CD8-positive, alpha-beta memory T cell (primary cell): ENCODE data around the gene LMX1B. TPM values are rescaled to one million over a fixed set of nuclear protein-coding genes. Genes with fewer than 3 reads are reported as not detected.
A peak's percentile ranks its signal among the peaks of the same experiment; 100 is the strongest.

Source experiments
- CTCF ChIA-PET: fragments of 350-600 bp; sonication (Branson Sonifier 250); formaldehyde crosslinking; loops from one replicate; lab custom pipeline; 2021; ENCODE audit warnings: antibody characterized with exemption; lab: Charles Lee
- POLR2A ChIA-PET: fragments of 350-600 bp; sonication (Branson Sonifier 250); formaldehyde crosslinking; loops from one replicate; lab custom pipeline; 2021; ENCODE audit warnings: antibody characterized with exemption; lab: Charles Lee
- DNase-seq, 5 donors: peaks; one replicate each; pipeline versions ENCODE4 v3.0.0 to v3.0.0-alpha.2; 2020 to 2022; ENCODE audit warnings: mixed read lengths in 1 of 5
- H3K27ac ChIP-seq: one replicate; pipeline ENCODE4 v1.7.0; 2013; ENCODE audit warnings: low read depth, mild to moderate bottlenecking, low read length, moderate library complexity
- H3K27me3 ChIP-seq: 2 replicates; pipeline ENCODE4 v1.7.0; 2013; ENCODE audit warnings: low read length, mild to moderate bottlenecking; ENCODE audit not compliant: insufficient read depth, poor library complexity, severe bottlenecking
- H3K36me3 ChIP-seq: 2 replicates; pipeline ENCODE4 v1.7.0; 2013; ENCODE audit warnings: mild to moderate bottlenecking, low read length, moderate library complexity; ENCODE audit not compliant: insufficient read depth
- H3K4me1 ChIP-seq: 2 replicates; pipeline ENCODE4 v1.7.0; 2013; ENCODE audit warnings: mild to moderate bottlenecking, low read length, moderate library complexity; ENCODE audit not compliant: insufficient read depth
- H3K4me3 ChIP-seq: 2 replicates; pipeline ENCODE4 v1.7.0; 2013; ENCODE audit warnings: mild to moderate bottlenecking, low read length
- H3K9me3 ChIP-seq: 2 replicates; pipeline ENCODE4 v1.7.0; 2013; ENCODE audit warnings: mild to moderate bottlenecking, low read length
- H3K27ac Mint-ChIP-seq, 8 donors: one replicate each; pipeline ENCODE4 v1.8.0; 2020 to 2021; ENCODE audit warnings: mixed read lengths in 8 of 8, mild to moderate bottlenecking in 6 of 8, inconsistent platforms in 3 of 8, moderate library complexity in 3 of 8
- H3K27me3 Mint-ChIP-seq, 2 donors: one replicate each; pipeline ENCODE4 v1.8.0; 2020 to 2021; ENCODE audit warnings: mixed read lengths in 2 of 2, mild to moderate bottlenecking in 1 of 2, moderate library complexity in 1 of 2
- H3K36me3 Mint-ChIP-seq, 3 donors: one replicate each; pipeline ENCODE4 v1.8.0; 2020 to 2021; ENCODE audit warnings: mixed read lengths in 3 of 3, inconsistent platforms in 1 of 3, mild to moderate bottlenecking in 1 of 3
- H3K4me1 Mint-ChIP-seq, 3 donors: one replicate each; pipeline ENCODE4 v1.8.0; 2020 to 2021; ENCODE audit warnings: mixed read lengths in 3 of 3, inconsistent platforms in 1 of 3, mild to moderate bottlenecking in 1 of 3
- H3K4me3 Mint-ChIP-seq, 7 donors: one replicate each; pipeline ENCODE4 v1.8.0; 2020 to 2021; ENCODE audit warnings: mixed read lengths in 7 of 7, mild to moderate bottlenecking in 6 of 7, moderate library complexity in 4 of 7, inconsistent platforms in 2 of 7
- H3K9me3 Mint-ChIP-seq, 5 donors: one replicate each; pipeline ENCODE4 v1.8.0; 2020 to 2022; ENCODE audit warnings: mixed read lengths in 5 of 5, mild to moderate bottlenecking in 3 of 5, moderate library complexity in 2 of 5, inconsistent platforms in 1 of 5
- polyA plus RNA-seq: library from polyadenylated mRNA; unstranded; fragments of 300-500 nt; fragmentation: Illumina TruSeq; gene quantifications from one replicate; pipeline ENCODE4 v1.2.3, GENCODE V29; 2021
- total RNA-seq, 2 experiments: library from RNA; stranded (reverse); gene quantifications; one replicate each; pipeline ENCODE4 v1.2.3, GENCODE V29; 2021

LMX1B gene
- total and polyA plus RNA-seq, 3 experiments from 2014 or later, result not detected

DNA sequence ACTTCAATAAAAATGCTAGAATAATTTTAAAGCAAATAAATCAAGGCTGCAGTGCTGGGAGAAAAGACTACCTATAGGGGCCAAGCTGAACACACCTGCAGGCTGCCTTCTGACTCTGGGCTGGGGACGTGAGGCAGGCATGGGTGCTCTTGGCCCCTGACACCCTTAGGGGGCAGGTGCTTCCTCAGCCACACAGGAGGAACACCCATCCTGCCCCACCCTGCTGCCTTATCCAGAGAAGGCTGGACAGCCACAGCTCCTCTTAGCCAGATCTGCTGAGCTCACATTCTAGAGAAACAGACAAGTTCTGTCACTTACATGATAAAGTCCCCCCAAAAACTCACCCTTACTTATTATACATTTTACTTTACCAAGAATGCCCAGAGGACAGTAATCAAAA is 6.6 kb upstream of the LMX1B start:
- DNase-seq, result no peak
- Histone ChIP-seq H3K4me3 (no peak overlapping the region), H3K27ac (no peak overlapping the region), H3K36me3 (no peaks in the 10 kb centered on the region), H3K27me3 (peaks cover 15% of the 10 kb centered on the region), H3K9me3 (no peaks in the 10 kb centered on the region), H3K4me1 (peaks cover 9% of the 10 kb centered on the region)
- ChIA-PET CTCF (no interaction called here), POLR2A (no interaction called here)
- Mint-ChIP-seq H3K4me3 (no peak overlapping the region), H3K9me3 (no peaks in the 10 kb centered on the region), H3K4me1 (peaks cover 7 to 17% (median 12%) of the 10 kb centered on the region in 3 donors), H3K27me3 (peaks cover 50 to 73% of the 10 kb centered on the region in 2 donors), H3K36me3 (no peaks in the 10 kb centered on the region), H3K27ac (no peak overlapping the region)

DNA sequence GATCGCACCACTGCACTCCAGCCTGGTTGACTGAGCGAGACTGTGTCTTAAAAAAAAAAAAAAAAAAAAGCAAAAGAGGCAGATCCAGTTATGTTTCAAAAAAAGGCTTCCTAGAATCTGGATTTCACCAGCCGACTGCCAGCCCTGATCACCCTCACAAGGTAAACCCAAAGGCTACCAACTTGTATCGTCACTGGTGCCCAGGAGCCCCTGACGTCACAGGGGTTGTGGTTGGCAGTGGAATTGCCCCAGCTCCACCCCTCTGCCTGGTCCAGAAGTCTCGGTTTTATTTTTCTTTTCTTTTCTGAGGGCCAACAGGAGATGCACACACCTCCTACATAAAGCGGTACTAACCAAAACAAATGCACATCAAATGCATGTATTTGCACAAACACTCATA is 6.0 kb upstream of the LMX1B start:
- Histone ChIP-seq H3K27ac (no peak overlapping the region), H3K36me3 (no peaks in the 10 kb centered on the region), H3K27me3 (peaks cover 18% of the 10 kb centered on the region), H3K4me3 (no peak overlapping the region), H3K4me1 (peaks cover 12% of the 10 kb centered on the region), H3K9me3 (no peaks in the 10 kb centered on the region)
- Mint-ChIP-seq H3K4me3 (no peak overlapping the region), H3K27me3 (peaks cover 52 to 74% of the 10 kb centered on the region in 2 donors), H3K9me3 (no peaks in the 10 kb centered on the region), H3K27ac (no peak overlapping the region), H3K4me1 (peaks cover 9 to 19% (median 13%) of the 10 kb centered on the region in 3 donors), H3K36me3 (no peaks in the 10 kb centered on the region)
- DNase-seq, result no peak
- ChIA-PET POLR2A (no interaction called here), CTCF (interaction anchor here (0.6 kb wide), 1 partner anchor 51 kb away, joined by 3 read pairs; no protein-coding TSS in a partner anchor)

DNA sequence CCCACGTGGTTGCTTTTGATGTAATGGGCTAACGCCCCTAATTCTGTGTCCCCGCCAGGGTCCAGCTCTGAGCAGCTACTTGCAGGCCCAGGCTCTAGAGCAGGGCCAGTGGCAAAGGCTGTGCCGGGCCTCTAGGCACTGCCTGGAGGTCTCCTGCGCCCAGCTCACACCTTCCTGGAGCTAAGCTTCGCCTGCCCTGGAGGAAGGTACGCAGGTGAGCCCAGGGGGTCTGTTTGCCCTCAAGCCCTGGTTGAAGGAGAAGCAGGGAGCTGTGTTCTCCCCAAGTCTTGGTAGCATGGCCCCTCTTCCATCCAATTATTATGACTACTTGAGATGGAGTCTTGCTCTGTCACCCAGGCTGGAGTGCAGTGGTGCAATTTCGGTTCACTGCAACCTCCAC is 5.2 kb upstream of the LMX1B start:
- no peak for DNase-seq
- H3K4me3 Mint-ChIP-seq, result no peak overlapping the region
- H3K4me1 Mint-ChIP-seq, result peaks cover 11 to 23% (median 13%) of the 10 kb centered on the region in 3 donors
- H3K4me1 ChIP-seq, result peaks cover 12% of the 10 kb centered on the region
- POLR2A ChIA-PET, result no interaction called here
- CTCF ChIA-PET, result interaction anchor here (1.2 to 2.4 kb wide), 3 partner anchors 12 to 173 kb away, joined by 4 to 7 read pairs (median 5); no protein-coding TSS in a partner anchor
- no peak overlapping the region for H3K27ac ChIP-seq
- no peak overlapping the region for H3K4me3 ChIP-seq
- H3K9me3 Mint-ChIP-seq, result no peaks in the 10 kb centered on the region
- H3K27me3 ChIP-seq, result peaks cover 25% of the 10 kb centered on the region
- no peaks in the 10 kb centered on the region for H3K36me3 ChIP-seq
- H3K27ac Mint-ChIP-seq, result no peak overlapping the region
- H3K36me3 Mint-ChIP-seq, result no peaks in the 10 kb centered on the region
- no peaks in the 10 kb centered on the region for H3K9me3 ChIP-seq
- peaks cover 56 to 73% of the 10 kb centered on the region in 2 donors for H3K27me3 Mint-ChIP-seq

DNA sequence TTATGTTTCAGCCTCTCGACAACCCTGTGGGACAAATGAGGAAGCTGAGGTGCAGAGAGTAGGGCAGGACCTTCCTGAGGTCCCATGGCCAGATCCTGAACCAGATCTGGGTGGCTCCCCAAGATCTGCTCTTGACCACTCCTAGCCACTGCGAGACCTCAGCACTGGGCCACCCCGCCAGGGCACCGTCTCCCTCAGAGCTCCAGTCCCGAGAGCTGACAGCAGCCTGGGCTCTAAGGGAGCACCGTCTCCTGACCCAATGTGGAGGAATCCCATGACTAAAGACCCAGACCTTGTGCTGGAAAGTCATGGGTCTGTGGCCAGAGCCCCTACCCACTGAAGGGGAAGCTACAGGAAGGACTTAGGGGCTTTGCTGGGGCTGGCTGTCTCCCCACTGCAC is 4.5 kb upstream of the LMX1B start:
- ChIA-PET POLR2A (no interaction called here), CTCF (interaction anchor here (1.2 to 2.4 kb wide), 3 partner anchors 13 to 172 kb away, joined by 4 to 7 read pairs (median 5); no protein-coding TSS in a partner anchor)
- Mint-ChIP-seq H3K27ac (peak overlapping the region in 2 of 8 donors; percentile 35 to 78), H3K27me3 (peaks cover 53 to 67% of the 10 kb centered on the region in 2 donors), H3K4me1 (peaks cover 11 to 23% (median 13%) of the 10 kb centered on the region in 3 donors), H3K4me3 (peak overlapping the region in 1 of 7 donors; percentile 37), H3K36me3 (no peaks in the 10 kb centered on the region), H3K9me3 (no peaks in the 10 kb centered on the region)
- no peak overlapping the region for H3K4me3 ChIP-seq
- H3K36me3 ChIP-seq, result no peaks in the 10 kb centered on the region
- H3K27ac ChIP-seq, result no peak overlapping the region
- DNase-seq, result no peak
- peaks cover 25% of the 10 kb centered on the region for H3K27me3 ChIP-seq
- peaks cover 12% of the 10 kb centered on the region for H3K4me1 ChIP-seq
- H3K9me3 ChIP-seq, result no peaks in the 10 kb centered on the region

DNA sequence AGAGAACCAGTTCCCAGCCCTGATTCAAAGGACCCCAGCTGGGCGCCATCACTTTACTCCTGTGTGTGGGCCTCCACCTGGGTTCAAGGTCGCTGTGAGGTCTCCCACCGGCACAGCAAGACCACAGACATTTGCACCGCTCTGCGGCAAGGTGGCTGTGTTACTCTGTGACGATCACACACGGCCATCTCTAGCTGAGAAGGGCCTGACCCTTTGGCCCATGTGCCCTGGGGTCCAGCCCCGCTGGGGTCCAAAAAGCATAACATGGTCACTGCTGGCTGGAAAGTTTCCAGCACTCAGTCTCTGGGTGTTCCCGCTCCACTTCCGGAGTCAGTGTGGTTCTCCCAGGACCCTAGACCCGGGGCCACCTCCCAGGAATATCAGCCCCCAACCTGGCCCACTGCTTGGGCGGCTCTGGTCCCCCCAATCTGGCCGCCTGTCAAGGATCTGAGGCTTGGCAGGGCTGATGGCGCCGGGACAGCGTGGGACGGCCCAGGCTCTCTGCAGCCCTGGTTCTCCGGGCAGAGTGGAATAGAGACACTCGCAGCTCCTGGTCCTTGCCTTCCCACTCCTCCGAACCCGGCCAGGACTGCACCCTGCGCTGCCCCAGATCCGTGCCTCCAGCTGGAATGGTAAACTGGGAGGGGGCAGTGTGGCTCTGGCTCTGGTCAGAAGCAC is 3.9 kb upstream of the LMX1B start:
- Mint-ChIP-seq H3K4me1 (peaks cover 16 to 29% (median 17%) of the 10 kb centered on the region in 3 donors), H3K27ac (peak overlapping the region in 1 of 8 donors; percentile 35), H3K9me3 (no peaks in the 10 kb centered on the region), H3K4me3 (peak overlapping the region in 1 of 7 donors; percentile 37), H3K27me3 (peaks cover 58 to 71% of the 10 kb centered on the region in 2 donors), H3K36me3 (no peaks in the 10 kb centered on the region)
- ChIA-PET POLR2A (no interaction called here), CTCF (interaction anchor here (1.2 to 2.4 kb wide), 4 partner anchors 13 to 172 kb away, joined by 3 to 7 read pairs (median 4); no protein-coding TSS in a partner anchor)
- DNase-seq, result no peak
- H3K4me3 ChIP-seq, result no peak overlapping the region
- no peaks in the 10 kb centered on the region for H3K9me3 ChIP-seq
- peaks cover 29% of the 10 kb centered on the region for H3K27me3 ChIP-seq
- H3K4me1 ChIP-seq, result peaks cover 16% of the 10 kb centered on the region
- no peaks in the 10 kb centered on the region for H3K36me3 ChIP-seq
- H3K27ac ChIP-seq, result no peak overlapping the region

DNA sequence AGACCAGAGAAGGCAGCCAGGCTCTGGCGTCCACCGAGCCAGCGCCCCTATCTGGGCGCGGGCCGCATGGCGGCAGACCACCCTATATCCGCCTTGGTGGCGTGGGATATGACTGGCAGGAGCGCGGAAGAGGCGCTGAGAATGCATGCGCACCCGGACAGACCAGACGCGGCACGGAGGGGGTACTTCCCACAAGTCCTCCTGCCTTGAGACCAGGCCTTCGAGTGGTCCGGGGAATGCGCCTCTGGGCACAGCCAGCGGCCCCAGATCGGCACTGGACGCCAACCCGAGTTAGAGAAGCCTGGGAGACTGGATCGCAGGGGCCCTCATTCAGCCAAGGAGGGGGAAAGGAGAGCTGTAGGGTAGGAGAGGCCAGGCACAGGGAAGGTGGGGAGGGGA is 2.5 kb upstream of the LMX1B start:
- no peaks in the 10 kb centered on the region for H3K36me3 Mint-ChIP-seq
- H3K27ac Mint-ChIP-seq, result peak overlapping the region in 1 of 8 donors; percentile 43
- no peak overlapping the region for H3K27ac ChIP-seq
- POLR2A ChIA-PET, result no interaction called here
- H3K9me3 ChIP-seq, result no peaks in the 10 kb centered on the region
- DNase-seq, result no peak
- peak overlapping the region in 5 of 7 donors; percentile 52 to 69 (median 68) for H3K4me3 Mint-ChIP-seq
- H3K27me3 Mint-ChIP-seq, result peaks cover 61 to 66% of the 10 kb centered on the region in 2 donors
- H3K4me3 ChIP-seq, result no peak overlapping the region
- H3K4me1 Mint-ChIP-seq, result peaks cover 16 to 30% (median 18%) of the 10 kb centered on the region in 3 donors
- peaks cover 37% of the 10 kb centered on the region for H3K27me3 ChIP-seq
- CTCF ChIA-PET, result interaction anchor here (1.0 kb wide), 1 partner anchor 18 kb away, joined by 4 read pairs; no protein-coding TSS in a partner anchor
- H3K9me3 Mint-ChIP-seq, result no peaks in the 10 kb centered on the region
- peaks cover 18% of the 10 kb centered on the region for H3K4me1 ChIP-seq
- H3K36me3 ChIP-seq, result no peaks in the 10 kb centered on the region

DNA sequence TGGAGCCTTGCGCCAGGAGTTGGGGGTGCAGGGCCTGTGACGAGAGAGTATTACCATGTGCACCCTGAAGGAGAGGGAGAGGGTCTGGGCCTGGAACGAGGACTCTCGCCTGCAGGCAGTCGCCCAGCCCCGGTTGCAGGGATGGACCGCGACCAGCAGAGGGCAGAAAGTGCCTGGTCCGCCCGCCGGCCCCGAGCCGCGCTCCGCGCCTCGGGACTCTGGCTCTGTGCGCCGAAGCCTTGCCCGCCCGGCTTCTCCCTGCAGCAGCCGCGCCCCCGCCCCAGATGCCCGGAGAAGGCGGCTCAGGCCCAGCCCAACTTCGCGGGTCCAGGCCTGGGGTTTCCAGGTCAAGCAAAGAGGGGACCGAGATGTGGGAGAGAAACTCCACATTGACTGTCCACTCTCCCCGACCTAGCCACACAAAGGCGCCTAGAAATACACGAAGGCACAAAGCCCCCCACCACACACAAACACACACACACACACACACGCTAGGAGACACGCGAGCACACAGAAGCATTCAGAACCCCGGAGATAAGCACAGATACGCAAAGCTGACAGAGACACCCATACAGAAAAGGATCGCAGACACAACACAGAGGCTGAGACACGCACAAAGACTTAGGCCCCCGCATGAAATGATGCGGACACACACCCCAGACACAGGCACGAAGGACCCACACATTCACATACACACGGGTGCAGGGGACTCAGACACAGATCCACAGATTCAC is 2.0 kb upstream of the LMX1B start:
- H3K9me3 Mint-ChIP-seq, result no peaks in the 10 kb centered on the region
- Histone ChIP-seq H3K36me3 (no peaks in the 10 kb centered on the region), H3K9me3 (no peaks in the 10 kb centered on the region), H3K27ac (no peak overlapping the region), H3K4me1 (peaks cover 18% of the 10 kb centered on the region), H3K4me3 (peak overlapping the region; percentile 45), H3K27me3 (peaks cover 37% of the 10 kb centered on the region)
- no peaks in the 10 kb centered on the region for H3K36me3 Mint-ChIP-seq
- H3K4me1 Mint-ChIP-seq, result peaks cover 16 to 31% (median 18%) of the 10 kb centered on the region in 3 donors
- ChIA-PET POLR2A (no interaction called here), CTCF (interaction anchor here (1.0 kb wide), 1 partner anchor 19 kb away, joined by 4 read pairs; no protein-coding TSS in a partner anchor)
- peak; percentile 48 to 74 (median 53) for DNase-seq
- peak overlapping the region in 2 of 8 donors; percentile 1 to 43 for H3K27ac Mint-ChIP-seq
- peaks cover 62 to 64% of the 10 kb centered on the region in 2 donors for H3K27me3 Mint-ChIP-seq
- peak overlapping the region; percentile 33 to 73 (median 68) for H3K4me3 Mint-ChIP-seq
